GM19238 (cell line): ENCODE data around the gene TMEM119.
"Not testable (repeated sequence)": the region's sequence is repeated elsewhere in the genome, so short reads cannot be mapped to it uniquely, and the experiment has no call there.

Experiments used
- DNase-seq: peaks from one replicate; pipeline ENCODE4 v3.0.0; 2011; ENCODE audit warnings: low spot score; ENCODE audit not compliant: insufficient read length

The TMEM119 gene

DNA sequence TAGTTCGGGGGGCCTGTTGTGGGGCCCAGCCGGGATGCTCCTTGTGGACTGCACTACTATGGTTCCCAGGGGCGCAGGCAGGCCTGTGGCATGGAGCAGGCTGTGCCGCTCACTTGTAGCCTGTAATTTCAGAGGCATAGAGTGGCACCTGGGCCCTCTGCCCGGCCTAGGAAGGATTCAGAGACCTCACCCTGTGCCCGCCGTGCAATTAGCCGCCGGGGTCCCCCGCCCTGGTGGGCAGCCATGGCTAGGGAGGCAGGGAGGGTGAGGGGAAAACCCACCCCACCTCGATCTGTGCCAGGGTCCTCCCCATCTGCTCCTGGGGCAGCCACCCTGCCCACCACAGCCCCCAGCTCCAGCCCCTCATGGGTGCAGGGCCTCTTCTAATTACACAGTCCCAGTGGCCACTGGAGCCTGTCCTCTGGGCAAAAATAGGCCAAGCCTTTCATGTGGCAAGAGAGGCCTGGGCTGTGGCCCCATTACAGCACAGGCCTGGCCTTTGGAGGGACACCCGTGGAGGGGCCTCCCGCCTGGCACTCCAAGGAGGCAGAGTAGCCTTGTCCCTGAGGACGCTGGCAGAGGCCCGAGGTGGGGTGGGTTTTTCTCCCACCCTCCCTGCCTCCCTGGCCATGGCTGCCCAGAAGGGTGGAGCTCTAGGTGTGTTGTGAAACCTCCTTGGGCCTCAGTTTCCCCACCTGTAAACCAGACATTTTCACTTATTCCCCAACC is 5.3 kb upstream of the TMEM119 start:
- no peak for DNase-seq

GRCh38 chr12:108602209-108602705 is 4.4 kb upstream of the TMEM119 start:
- DNase-seq: no peak

DNA sequence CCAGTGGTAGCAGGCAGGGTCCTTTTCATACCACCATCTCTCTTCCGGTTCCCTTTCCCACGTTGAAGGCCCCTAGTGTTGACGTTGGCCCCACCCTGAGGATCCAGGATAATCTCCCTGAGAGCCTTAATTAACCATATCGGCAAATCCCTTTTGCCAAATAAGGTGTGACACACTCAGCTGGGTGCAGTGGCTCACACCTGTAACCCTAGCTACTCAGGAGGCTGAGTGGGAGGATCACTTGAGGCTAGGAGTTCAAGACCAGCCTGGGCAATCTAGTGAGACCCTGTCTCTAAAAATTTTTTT is 2.8 kb upstream of the TMEM119 start:
- no peak for DNase-seq

DNA sequence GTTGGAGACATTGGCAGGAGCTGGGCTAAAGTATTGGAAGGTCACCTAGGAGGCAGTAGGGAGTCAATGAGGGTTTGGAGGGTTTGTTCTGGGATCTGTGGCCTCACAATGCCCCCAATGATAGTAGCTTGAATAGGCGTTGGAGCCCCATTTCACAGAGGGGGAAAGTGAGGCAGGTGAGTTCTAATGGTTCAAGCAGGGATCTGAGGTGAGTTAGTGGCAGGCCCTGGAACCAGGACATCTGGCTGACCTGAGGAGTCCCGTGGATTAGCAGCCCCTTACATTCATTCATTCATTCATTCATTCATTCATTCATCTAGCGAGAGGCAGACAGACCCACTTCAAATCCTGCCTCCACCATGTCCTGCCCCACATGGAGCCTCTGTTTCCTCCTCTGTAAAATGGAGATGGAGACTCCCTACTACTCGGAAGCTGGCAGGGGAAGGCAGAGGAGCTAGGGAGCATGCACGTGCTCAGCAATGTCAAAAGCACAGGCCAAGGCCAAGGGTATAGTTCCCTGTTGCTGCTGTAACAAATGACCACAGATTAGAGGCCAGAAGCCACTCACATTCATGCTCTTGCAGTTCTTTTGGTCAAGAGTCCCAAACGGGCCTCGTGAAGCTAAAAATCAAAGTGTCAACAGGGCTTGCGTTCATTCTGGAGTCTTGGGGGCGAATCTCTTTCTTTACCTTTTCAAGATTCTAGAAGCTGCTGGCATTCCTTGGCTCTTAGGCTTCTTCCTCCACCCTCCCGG is 2.2 kb upstream of the TMEM119 start:
- no peak for DNase-seq

- DNase-seq: no peak
Observed at GRCh38 chr12:108599541-108599940, 1.7 kb upstream of the TMEM119 start.

DNA sequence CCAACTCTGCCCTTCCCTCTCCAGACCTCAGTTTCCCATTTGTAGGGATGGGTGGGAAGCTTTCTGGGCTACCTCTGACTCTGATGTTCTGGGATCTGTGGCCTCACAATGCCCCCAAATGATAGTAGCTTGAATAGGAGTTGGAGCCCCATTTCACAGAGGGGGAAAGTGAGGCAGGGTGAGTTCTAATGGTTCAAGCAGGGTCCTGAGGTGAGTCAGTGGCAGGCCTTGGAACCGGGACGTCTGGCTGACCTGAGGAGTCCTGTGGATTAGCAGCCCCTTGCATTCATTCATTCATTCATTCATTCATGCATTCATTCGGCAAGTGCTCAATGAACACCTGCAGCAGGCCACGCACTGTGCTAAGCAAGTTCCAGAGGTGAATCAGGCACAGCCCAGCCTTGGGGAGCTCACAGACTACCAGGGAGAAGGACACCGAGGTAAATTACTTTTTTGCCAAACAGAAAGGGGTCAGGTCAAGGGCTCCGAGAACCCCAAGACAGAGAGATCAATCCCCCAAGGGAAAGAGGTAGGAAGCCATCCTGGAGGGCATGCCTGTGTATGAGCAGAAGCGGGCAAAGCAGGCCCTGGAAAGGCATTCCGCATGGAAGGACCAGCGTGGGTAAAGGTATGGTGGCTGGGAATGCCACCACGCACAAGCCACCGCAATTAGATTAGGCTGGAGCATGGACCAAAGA is 818 bp upstream of the TMEM119 start:
- DNase-seq: no peak

GRCh38 chr12:108596854-108597558 is 878 bp downstream of the TMEM119 start:
- DNase-seq: no peak

DNA sequence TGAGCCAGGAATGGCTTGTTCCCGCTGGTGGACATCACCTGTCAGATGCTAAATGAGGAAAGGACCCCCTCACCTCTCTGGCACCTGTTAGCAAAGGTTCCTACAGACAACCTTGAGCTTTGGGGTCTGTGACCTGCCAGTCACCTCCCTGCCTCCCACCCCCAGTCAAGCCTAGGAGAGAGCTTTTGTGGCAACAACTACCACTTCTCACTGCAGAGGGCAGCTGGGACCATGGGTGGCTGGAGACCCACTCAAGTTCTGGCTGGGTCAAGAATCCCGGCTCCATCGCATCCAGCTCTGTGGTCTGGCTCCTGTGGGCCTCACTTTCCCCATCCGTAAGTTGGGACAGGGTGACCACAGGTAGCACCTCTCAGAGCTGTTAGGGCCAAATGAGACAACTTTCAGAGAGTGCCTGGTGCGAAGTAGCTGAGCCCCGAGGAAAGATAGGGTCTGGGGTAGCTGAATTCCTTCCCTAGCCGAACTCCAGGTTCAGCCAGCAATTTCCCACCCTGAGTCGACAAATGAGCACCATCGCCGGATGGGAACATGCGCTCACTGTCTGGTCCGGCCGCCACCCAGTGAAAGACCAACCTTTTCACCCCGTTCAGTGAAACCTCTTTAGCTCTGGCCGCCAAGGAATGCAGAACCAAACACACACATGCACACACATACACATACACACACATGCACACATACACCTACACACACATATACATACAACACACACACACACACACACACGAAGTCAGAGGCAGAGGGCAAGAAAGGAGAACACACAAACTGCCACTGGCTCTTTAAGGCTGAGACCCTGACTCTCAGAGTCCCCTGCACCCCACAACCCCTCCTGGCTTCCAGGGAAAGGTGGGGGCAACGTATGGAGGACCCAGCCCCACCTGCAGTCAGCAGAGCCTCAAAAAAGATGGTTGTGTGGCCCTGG is 1.9 kb downstream of the TMEM119 start:
- DNase-seq: no peak

DNA sequence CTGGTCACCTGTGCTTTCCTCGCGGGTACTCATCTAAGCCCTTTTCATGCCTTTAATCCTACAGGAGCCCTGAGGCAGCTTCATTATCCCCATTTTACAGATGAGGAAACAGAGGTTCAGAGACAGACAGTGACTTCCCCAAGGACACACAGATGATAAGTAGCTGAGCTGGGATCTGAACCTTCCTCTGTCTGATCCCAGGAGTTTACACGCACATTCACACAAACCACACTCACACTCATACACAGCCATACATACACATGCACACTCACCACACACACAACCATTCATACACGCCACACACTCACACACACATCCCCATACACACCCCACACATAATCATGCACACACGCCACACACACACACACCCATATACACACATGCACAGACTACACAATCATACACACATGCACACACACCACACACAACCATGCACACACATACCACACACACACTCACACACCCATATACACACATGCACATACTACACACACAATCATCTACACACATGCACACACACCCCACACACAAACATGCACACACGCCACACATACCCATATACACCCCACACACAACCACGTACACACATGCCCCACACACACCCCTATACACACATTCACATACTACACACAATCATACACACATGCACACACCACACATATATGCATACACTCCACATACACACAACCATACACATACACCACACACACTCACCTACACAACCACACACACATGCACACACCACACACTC is 2.7 kb downstream of the TMEM119 start:
- DNase-seq: no peak

GRCh38 chr12:108594323-108594903 is 3.5 kb downstream of the TMEM119 start:
- DNase-seq: no peak

- no peak for DNase-seq
Observed at GRCh38 chr12:108592033-108592909, 5.6 kb downstream of the TMEM119 start.

GRCh38 chr12:108591267-108591980 is 6.5 kb downstream of the TMEM119 start:
- no peak for DNase-seq

DNA sequence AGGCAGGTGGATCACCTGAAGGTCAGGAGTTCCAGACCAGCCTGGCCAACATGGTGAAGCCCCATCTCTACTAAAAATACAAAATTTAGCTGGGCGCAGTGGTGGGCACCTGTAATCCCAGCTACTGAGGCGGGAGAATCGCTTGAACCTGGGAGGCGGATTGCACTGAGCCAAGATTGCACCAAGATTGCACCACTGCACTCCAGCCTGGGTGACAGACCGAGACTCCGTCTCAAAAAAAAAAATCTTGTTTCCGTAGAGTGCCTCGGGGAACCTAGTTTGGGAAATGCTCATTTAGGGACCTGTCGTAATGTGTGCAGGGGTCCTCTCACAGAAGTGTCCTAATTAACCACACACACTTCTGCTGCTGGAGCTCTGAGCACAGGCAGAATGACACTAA is 7.4 kb downstream of the TMEM119 start:
- not testable (repeated sequence) for DNase-seq

GRCh38 chr12:108589840-108590229 is 8.0 kb downstream of the TMEM119 start:
- no peak for DNase-seq

DNA sequence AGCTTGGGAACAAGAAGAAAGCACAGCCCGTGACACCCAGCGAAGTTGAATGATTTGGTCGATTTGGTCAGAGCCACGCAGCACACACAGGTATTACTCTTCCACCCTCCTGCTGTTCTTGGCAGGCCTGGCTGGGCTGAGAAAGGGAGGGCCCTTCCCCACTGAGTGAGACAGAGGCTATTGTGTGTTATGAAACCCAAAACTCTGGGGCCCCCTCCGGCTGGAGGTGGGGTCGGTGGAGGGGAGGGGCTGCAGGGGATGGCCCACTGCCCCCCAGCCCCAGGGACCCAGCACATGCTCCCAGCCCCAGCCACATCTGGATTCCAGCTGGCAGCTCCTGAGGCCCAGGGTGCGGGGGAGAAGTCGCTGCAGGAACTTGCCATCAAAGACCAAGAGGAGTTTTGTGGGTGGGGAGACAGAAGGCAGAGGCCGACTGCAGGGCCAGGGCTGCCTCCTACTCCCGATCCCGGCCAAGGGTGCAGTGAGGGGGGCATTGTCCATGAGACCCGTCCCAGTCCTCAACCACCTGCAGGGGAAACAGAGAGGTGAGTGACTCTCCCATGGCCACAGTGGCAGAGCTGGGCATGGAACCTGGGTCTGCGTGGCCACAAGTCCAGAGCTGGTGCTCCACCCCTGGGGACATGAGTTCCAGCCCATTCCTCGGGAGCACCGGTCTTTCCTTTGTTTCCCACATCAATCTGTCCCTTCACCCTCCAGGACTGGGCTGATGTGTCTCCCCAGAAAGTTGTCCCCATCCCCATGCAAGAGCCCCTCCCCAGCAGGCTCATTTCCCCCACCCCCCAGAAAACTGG is 8.7 kb downstream of the TMEM119 start:
- DNase-seq: no peak

DNA sequence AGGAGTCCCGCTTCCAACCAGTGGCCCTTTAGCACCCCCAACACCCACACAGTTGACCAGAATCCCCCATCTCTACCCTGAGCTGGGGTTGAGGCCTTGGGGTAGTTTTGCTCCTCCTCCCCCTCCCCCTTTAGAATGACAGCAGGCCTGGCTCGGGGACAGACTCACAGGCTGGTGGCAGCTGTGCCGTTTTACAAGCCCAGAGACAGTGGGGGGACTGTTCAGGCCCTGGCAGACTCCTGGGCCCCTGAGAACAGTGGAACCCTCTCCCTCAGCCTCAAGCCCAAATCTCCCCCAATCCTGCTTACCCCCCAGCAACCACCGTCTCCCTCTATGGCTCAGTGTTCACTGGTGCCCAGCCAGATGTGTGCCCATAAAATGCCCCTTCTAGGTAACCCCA is 10.1 kb downstream of the TMEM119 start:
- no peak for DNase-seq

DNA sequence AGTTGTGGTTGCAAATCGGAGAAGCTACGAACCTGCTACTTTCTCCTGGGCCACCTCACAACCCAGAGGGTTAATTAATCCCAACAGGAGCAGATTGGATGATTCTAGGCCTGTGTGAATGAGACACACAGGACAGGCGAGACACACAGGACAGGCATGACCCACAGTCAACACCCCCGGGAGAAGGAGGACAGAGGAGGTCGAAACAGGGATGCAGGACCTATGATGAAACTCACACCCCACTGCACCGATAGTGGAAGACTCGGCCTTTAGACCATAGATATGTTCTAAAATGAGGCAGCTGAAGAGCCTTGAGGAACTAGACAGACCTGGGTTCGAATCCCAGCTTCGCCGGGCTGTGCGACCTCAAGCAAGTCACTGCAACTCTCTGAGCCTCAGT is 11.6 kb downstream of the TMEM119 start:
- DNase-seq: no peak
